Measurements from ENCODE around the gene C6orf120.
A peak's percentile ranks its signal among the peaks of the same experiment; 100 is the strongest.
"Not testable (repeated sequence)": the region's sequence is repeated elsewhere in the genome, so short reads cannot be mapped to it uniquely, and the experiment has no call there.

The C6orf120 gene

GRCh38 chr6:169684056-169684455 lies 17.9 kb upstream of the C6orf120 start:
- DNase-seq: no peak

DNA sequence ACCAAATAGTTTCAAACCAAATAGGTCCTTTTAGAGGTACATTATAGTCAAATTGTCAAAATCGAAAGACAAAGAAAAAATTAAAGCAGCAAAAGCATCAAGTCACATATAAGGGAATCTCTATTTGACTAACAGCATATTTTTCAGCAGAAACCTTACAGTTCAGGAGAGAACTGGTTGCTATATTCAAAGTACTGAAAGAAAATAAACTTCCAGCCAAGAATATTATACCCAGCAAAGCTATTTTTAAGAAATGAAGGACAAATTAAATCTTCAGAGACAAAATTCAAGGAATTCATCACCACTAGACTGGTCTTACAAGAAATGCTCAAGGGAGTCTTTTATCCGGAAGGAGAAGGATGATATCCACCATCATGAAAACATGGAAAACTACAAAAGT lies 16.1 kb upstream of the C6orf120 start:
- no peak for DNase-seq

GRCh38 chr6:169689287-169689686 lies 12.6 kb upstream of the C6orf120 start:
- no peak for DNase-seq

DNA sequence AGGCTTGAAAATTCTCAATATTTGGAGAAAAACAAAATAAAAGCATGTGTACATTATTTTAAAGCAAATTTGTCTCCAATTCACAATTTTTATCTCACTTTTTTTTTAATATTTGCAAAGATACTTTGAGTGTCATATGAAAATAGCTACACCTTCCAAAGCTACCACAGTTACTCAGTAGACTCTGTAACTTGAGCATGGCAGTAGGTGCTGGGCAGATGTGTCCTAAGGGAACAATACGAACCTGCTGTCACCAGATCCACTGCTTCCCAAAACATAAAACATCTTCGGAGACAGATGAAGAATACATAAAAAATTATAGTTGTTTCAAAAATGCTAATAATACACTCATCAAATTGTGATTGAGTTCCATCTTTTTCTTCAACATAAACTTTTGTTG lies 10.7 kb upstream of the C6orf120 start:
- DNase-seq: no peak

- DNase-seq: no peak
Measured at GRCh38 chr6:169692516-169692915, 9.4 kb upstream of the C6orf120 start.

DNA sequence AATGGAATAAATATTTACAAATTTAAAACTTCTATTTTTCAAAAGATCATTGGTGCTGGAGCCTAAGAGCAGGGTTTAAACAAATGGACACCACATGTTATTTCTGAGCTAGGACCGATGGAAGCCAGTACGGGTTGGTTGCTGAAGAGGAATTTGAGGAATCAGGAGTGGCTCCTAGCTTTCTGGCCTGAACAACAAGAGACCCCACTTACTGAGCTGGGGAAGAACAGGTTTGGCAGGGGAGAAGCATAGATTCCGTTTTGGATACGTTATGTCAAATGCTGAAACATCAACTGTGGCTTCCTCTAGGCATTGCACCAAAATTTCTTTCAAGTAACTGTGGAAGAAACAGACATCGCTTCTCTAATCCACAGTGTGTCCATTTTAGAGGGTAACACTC lies 6.8 kb upstream of the C6orf120 start:
- DNase-seq: no peak

GRCh38 chr6:169697115-169697514 lies 4.8 kb upstream of the C6orf120 start:
- not testable (repeated sequence) for DNase-seq

DNA sequence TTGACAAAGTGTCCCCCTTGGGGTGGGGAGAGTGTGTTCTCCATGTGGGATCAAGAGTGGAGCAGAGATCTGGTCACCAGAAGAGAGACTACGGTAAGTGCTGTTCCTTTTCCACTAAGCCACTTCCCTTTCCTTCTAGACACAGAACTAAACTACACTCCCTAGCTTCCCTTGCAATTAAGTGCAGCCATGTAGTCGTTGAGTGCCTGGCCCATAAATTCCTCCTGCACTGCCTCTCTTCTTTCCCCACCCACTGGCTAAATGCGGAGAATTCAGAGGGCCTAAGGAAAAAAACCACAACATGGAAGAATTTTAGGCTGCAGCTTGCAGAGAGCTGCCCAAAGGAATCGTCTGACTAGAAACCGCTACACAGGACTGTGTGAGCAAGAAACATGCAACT lies 1.6 kb upstream of the C6orf120 start:
- DNase-seq: no peak

DNA sequence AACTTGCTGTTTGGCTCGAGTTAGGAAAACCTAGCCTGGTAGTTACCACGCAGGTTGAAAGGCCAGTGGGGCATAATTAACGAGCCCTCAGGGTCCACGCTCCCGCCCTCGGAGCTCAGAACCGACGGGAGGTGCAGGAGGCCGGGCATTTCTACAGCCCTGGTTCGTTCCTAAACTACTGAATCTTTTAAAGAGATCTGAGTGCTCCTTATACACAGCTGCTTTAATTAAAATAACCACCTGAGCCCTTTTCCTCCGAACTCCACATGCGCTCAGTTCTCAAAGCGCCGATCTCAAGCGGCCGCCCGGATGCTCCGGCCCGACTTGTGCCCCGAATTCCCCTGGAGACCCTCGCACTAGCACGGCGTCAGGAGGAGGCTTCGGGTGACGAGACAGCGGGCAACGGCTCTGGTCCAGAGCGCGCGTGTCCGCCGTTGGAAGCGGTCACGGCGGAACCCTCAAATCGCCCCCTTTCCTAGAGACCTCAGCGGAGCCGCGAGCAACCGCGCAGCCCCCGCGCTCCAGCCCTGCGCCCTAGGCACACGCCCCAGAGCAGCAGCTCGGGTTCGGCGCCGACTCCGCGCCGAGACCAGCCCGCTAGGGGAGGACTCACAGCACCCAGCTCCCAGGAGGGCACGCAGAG lies 494 bp upstream of the C6orf120 start:
- peak; percentile 27 for DNase-seq

- no peak for DNase-seq
Measured at GRCh38 chr6:169702840-169703246, 917 bp downstream of the C6orf120 start.

- no peak for DNase-seq
Measured at GRCh38 chr6:169707772-169708171, 5.8 kb downstream of the C6orf120 start.

DNA sequence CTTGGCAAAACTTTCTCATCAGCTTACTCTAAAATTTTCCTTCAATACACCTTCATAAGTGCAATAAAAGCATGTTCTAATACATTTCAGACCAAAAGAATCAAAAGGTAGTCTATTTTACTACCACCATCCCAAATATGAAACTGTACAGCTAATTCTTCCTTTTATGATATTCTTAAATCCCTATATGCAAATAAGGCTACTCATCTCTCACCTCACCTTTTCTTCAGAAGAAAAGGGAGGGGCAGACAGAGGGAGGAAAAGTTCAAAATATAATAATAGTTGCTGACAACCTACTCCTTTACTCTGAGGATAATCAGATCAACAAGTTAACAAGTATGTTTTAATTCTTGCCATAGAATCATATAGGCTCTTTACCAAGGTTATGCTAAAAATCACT lies 7.4 kb downstream of the C6orf120 start:
- no peak for DNase-seq

DNA sequence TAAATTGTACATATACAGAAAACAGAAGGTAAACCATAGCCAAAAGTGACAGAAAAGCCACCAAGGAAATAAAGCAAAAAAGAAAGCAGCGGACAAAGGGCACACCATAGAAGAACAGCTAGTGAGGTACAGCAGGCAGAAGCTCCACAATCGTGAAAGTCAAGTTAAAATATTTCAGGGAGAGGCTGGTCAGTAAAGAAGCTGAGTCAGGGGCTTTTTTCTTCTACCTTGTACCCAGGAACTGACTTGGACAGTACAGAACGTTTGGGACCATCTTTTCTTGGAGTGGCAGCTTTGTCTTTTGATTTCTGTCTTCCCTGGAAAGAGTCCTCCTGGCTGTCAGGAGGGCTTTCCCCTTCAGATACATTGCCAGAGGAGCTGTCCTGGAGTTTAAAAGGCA lies 8.1 kb downstream of the C6orf120 start:
- DNase-seq: no peak

GRCh38 chr6:169714178-169714577 lies 12.3 kb downstream of the C6orf120 start:
- DNase-seq: no peak

- no peak for DNase-seq
Measured at GRCh38 chr6:169714595-169714994, 12.7 kb downstream of the C6orf120 start.

- no peak for DNase-seq
Measured at GRCh38 chr6:169719117-169719516, 17.2 kb downstream of the C6orf120 start.

DNA sequence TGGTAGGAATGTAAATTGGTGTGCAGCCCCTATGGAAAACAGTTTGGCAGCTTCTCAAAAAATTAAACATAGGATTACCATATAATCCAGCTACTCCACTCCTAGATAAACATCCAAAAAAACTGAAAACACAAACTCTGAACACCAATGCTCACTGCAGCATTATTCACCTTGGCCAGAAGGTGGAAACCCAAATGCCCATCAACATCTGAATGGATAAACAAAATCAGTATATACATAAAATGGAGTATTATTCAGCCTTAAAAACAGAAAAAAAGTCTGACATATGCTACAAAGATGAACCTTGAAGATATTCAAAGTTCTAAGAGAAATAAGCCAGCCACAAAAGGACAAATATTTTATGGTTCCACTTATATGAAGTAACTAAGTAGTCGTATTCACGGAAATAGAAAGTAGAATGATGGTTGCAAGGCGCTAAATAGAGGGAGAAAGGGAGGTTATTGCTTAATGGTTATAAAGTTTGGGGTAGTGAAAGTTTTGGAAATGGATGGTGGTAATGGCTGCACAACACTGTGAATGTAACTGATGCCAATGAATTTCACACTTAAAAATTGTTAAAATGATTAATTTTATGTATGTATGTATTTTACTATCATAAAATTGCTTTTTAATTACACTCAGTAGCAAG lies 18.4 kb downstream of the C6orf120 start:
- DNase-seq: no peak

- DNase-seq: peak; percentile 7
Measured at GRCh38 chr6:169722362-169723199, 20.7 kb downstream of the C6orf120 start.

- DNase-seq: peak; percentile 27
Measured at GRCh38 chr6:169723200-169723909, 21.4 kb downstream of the C6orf120 start.

GRCh38 chr6:169723991-169724493 lies 22.1 kb downstream of the C6orf120 start:
- no peak for DNase-seq

- peak; percentile 58 for DNase-seq
Measured at GRCh38 chr6:169724494-169725124, 22.7 kb downstream of the C6orf120 start, which contains the start of gene PHF10. Gene PHF10 (minus strand): TSS chr6:169724500. CDS start chr6:169723931, 569 bp downstream.

Measured in NCI-H1436 (cell line).